Measurements from ENCODE around the gene HBEGF. TPM values are rescaled to one million over a fixed set of nuclear protein-coding genes. Genes with fewer than 3 reads are reported as not detected.

Gene HBEGF
- polyA plus RNA-seq, 3 donors: 25.2 to 548 (median 31.6) TPM

GRCh38 chr5:140348104-140348503 is 1.7 kb upstream of the HBEGF start:
- Histone ChIP-seq H3K27ac (ENCODE audit: low read depth in 1 of 2, low read length in 2 of 2) (no peak overlapping the region), H3K4me1 (ENCODE audit: control insufficient read depth in 1 of 2, insufficient read depth in 2 of 2, low read length in 2 of 2) (peaks cover 43 to 52% of the 10 kb centered on the region in 2 donors), H3K27me3 (ENCODE audit: control insufficient read depth in 2 of 2, insufficient read depth in 2 of 2, low read length in 2 of 2) (no peaks in the 10 kb centered on the region), H3K4me2 (replicated peaks; ENCODE audit: extremely low read depth, low read length, poor library complexity, severe bottlenecking) (no peak overlapping the region), H3K9me3 (replicated peaks in 1 of 2; ENCODE audit: control insufficient read depth in 1 of 2, insufficient read depth in 1 of 2, low read length in 2 of 2) (no peaks in the 10 kb centered on the region), H2AFZ (ENCODE audit: insufficient read depth, low read depth, low read length, poor library complexity, severe bottlenecking) (no peak overlapping the region), H3K36me3 (replicated peaks in 1 of 2; ENCODE audit: control insufficient read depth in 1 of 2, insufficient read depth in 2 of 2, low read length in 2 of 2) (no peaks in the 10 kb centered on the region), H3K9ac (ENCODE audit: insufficient read depth, low read length, poor library complexity, severe bottlenecking) (no peak overlapping the region), H3K4me3 (replicated peaks in 1 of 3; ENCODE audit: low read depth in 2 of 3, low read length in 3 of 3) (no peak overlapping the region), H4K20me1 (ENCODE audit: insufficient read depth, low read length) (peaks cover 32% of the 10 kb centered on the region), H3K79me2 (ENCODE audit: insufficient read depth, low read length) (peaks cover 19% of the 10 kb centered on the region)
- H3K27me3 Mint-ChIP-seq (ENCODE audit: low read depth in 3 of 3): peaks cover 5 to 6% (median 5%) of the 10 kb centered on the region in 3 donors
- TF ChIP-seq CTCF (IDR thresholded peaks at IDR 0.05): no peak
- H3K9me3 Mint-ChIP-seq: peaks cover 0 to 9% (median 0%) of the 10 kb centered on the region in 7 donors
- H3K27ac Mint-ChIP-seq: peak overlapping the region in 5 of 7 donors; percentile 16 to 77 (median 67)
- peaks cover 20 to 31% of the 10 kb centered on the region in 2 donors for H3K36me3 Mint-ChIP-seq
- intact Hi-C loops (cut with micrococcal nuclease): loop anchor here in 1 of 2 donors (5.0 kb wide), 1 partner anchor 46 kb away; the partner anchor contains the start of gene PFDN1
- H3K4me3 Mint-ChIP-seq: peak overlapping the region in 1 of 2 donors; percentile 51
- DNase-seq: peak in 1 of 3 donors; percentile 66
- H3K4me1 Mint-ChIP-seq: peaks cover 43% of the 10 kb centered on the region
- WGBS (ENCODE audit: insufficient coverage): no CpG with 5 or more reads among the region's 4 CpGs

GRCh38 chr5:140347360-140347759 is 957 bp upstream of the HBEGF start:
- Mint-ChIP-seq H3K4me3 (peak overlapping the region; percentile 35 to 86), H3K27me3 (ENCODE audit: low read depth in 3 of 3) (peaks cover 5 to 6% (median 5%) of the 10 kb centered on the region in 3 donors), H3K4me1 (peaks cover 50% of the 10 kb centered on the region), H3K36me3 (peaks cover 20 to 38% of the 10 kb centered on the region in 2 donors), H3K27ac (peak overlapping the region in 4 of 7 donors; percentile 50 to 82 (median 67)), H3K9me3 (peaks cover 0 to 9% (median 0%) of the 10 kb centered on the region in 7 donors)
- no CpG with 5 or more reads among the region's 2 CpGs for WGBS (ENCODE audit: insufficient coverage)
- intact Hi-C loops (cut with micrococcal nuclease): loop anchor here in 1 of 2 donors (5.0 kb wide), 1 partner anchor 45 kb away; the partner anchor contains the start of gene PFDN1
- H3K79me2 ChIP-seq (ENCODE audit: insufficient read depth, low read length): peaks cover 19% of the 10 kb centered on the region
- no peak for TF ChIP-seq CTCF (IDR thresholded peaks at IDR 0.05)
- H3K4me3 ChIP-seq (replicated peaks in 1 of 3; ENCODE audit: low read depth in 2 of 3, low read length in 3 of 3): peak overlapping the region in 1 of 3 experiments; percentile 99
- DNase-seq: no peak
- peaks cover 50 to 59% of the 10 kb centered on the region in 2 donors for H3K4me1 ChIP-seq (ENCODE audit: control insufficient read depth in 1 of 2, insufficient read depth in 2 of 2, low read length in 2 of 2)
- H3K9ac ChIP-seq (ENCODE audit: insufficient read depth, low read length, poor library complexity, severe bottlenecking): no peak overlapping the region
- no peak overlapping the region for H3K27ac ChIP-seq (ENCODE audit: low read depth in 1 of 2, low read length in 2 of 2)
- H2AFZ ChIP-seq (ENCODE audit: insufficient read depth, low read depth, low read length, poor library complexity, severe bottlenecking): no peak overlapping the region
- no peaks in the 10 kb centered on the region for H3K36me3 ChIP-seq (replicated peaks in 1 of 2; ENCODE audit: control insufficient read depth in 1 of 2, insufficient read depth in 2 of 2, low read length in 2 of 2)
- peak overlapping the region; percentile 97 for H3K4me2 ChIP-seq (replicated peaks; ENCODE audit: extremely low read depth, low read length, poor library complexity, severe bottlenecking)
- H3K27me3 ChIP-seq (ENCODE audit: control insufficient read depth in 2 of 2, insufficient read depth in 2 of 2, low read length in 2 of 2): no peaks in the 10 kb centered on the region
- peaks cover 40% of the 10 kb centered on the region for H4K20me1 ChIP-seq (ENCODE audit: insufficient read depth, low read length)
- H3K9me3 ChIP-seq (replicated peaks in 1 of 2; ENCODE audit: control insufficient read depth in 1 of 2, insufficient read depth in 1 of 2, low read length in 2 of 2): no peaks in the 10 kb centered on the region
